ENCODE results near the gene NR2C2. TPM values are rescaled to one million over a fixed set of nuclear protein-coding genes. Genes with fewer than 3 reads are reported as not detected.

Gene NR2C2
- total RNA-seq, 6 experiments from 2014 or later: 10.8 to 18.6 (median 12.2) TPM

GRCh38 chr3:15086263-15086662, 138.9 kb downstream of the NR2C2 start:
- Histone ChIP-seq H3K27me3 (no peaks in the 10 kb centered on the region), H3K4me1 (no peaks in the 10 kb centered on the region), H3K36me3 (peaks cover 0 to 56% (median 19%) of the 10 kb centered on the region in 4 donors), H3K27ac (no peak overlapping the region), H3K4me3 (no peak overlapping the region), H3K9me3 (no peaks in the 10 kb centered on the region)
- WGBS (ENCODE audit: insufficient coverage, low coverage, low lambda C conversion rate, missing lambda C conversion rate): 100% methylated on average over 2 of the region's 2 CpGs
- TF ChIP-seq POLR2A (IDR thresholded peaks at IDR 0.05): no peak
- no peak for TF ChIP-seq CTCF (IDR thresholded peaks at IDR 0.05)
- intact Hi-C loops (cut with DNase I): no loop called here
- ATAC-seq (no peak), DNase-seq (no peak)

GRCh38 chr3:15086699-15087098, 139.3 kb downstream of the NR2C2 start:
- ATAC-seq (no peak), DNase-seq (no peak)
- no peaks in the 10 kb centered on the region for H3K9me3 ChIP-seq
- H3K36me3 ChIP-seq: peaks cover 0 to 55% (median 17%) of the 10 kb centered on the region in 4 donors
- intact Hi-C loops (cut with DNase I): no loop called here
- 89% methylated on average over 2 of the region's 2 CpGs for WGBS (ENCODE audit: insufficient coverage, low coverage, low lambda C conversion rate, missing lambda C conversion rate)
- H3K27ac ChIP-seq: no peak overlapping the region
- TF ChIP-seq POLR2A (IDR thresholded peaks at IDR 0.05) (no peak), CTCF (IDR thresholded peaks at IDR 0.05) (no peak)
- no peaks in the 10 kb centered on the region for H3K27me3 ChIP-seq
- no peak overlapping the region for H3K4me3 ChIP-seq
- no peaks in the 10 kb centered on the region for H3K4me1 ChIP-seq

GRCh38 chr3:15089201-15089600, 141.8 kb downstream of the NR2C2 start:
- no peaks in the 10 kb centered on the region for H3K9me3 ChIP-seq
- no peak overlapping the region for H3K27ac ChIP-seq
- H3K27me3 ChIP-seq: no peaks in the 10 kb centered on the region
- H3K4me1 ChIP-seq: no peaks in the 10 kb centered on the region
- intact Hi-C loops (cut with DNase I): no loop called here
- H3K36me3 ChIP-seq: peaks cover 0 to 45% (median 7%) of the 10 kb centered on the region in 4 donors
- H3K4me3 ChIP-seq: no peak overlapping the region
- 100% methylated on average over 1 of the region's 1 CpG for WGBS (ENCODE audit: insufficient coverage, low coverage, low lambda C conversion rate, missing lambda C conversion rate)
- TF ChIP-seq POLR2A (IDR thresholded peaks at IDR 0.05) (no peak), CTCF (IDR thresholded peaks at IDR 0.05) (no peak)
- ATAC-seq (no peak), DNase-seq (no peak)

- H3K36me3 ChIP-seq: peaks cover 0 to 47% (median 8%) of the 10 kb centered on the region in 4 donors
- no peak for TF ChIP-seq POLR2A (IDR thresholded peaks at IDR 0.05)
- no peak for TF ChIP-seq CTCF (IDR thresholded peaks at IDR 0.05)
- no peaks in the 10 kb centered on the region for H3K9me3 ChIP-seq
- no peaks in the 10 kb centered on the region for H3K27me3 ChIP-seq
- intact Hi-C loops (cut with DNase I): no loop called here
- 86% methylated on average over 4 of the region's 5 CpGs for WGBS (ENCODE audit: insufficient coverage, low coverage, low lambda C conversion rate, missing lambda C conversion rate)
- DNase-seq (no peak), ATAC-seq (no peak)
- H3K4me3 ChIP-seq: no peak overlapping the region
- no peaks in the 10 kb centered on the region for H3K4me1 ChIP-seq
- H3K27ac ChIP-seq: no peak overlapping the region
Measured at GRCh38 chr3:15091575-15091974, 144.2 kb downstream of the NR2C2 start.

- WGBS (ENCODE audit: insufficient coverage, low coverage, low lambda C conversion rate, missing lambda C conversion rate): 94% methylated on average over 1 of the region's 1 CpG
- H3K36me3 ChIP-seq: peaks cover 0 to 49% (median 8%) of the 10 kb centered on the region in 4 donors
- H3K9me3 ChIP-seq: no peaks in the 10 kb centered on the region
- no peak overlapping the region for H3K4me3 ChIP-seq
- intact Hi-C loops (cut with DNase I): no loop called here
- no peak for DNase-seq
- no peaks in the 10 kb centered on the region for H3K27me3 ChIP-seq
- H3K4me1 ChIP-seq: peaks cover 0 to 3% (median 0%) of the 10 kb centered on the region in 4 donors
- no peak for ATAC-seq
- H3K27ac ChIP-seq: no peak overlapping the region
- no peak for TF ChIP-seq CTCF (IDR thresholded peaks at IDR 0.05)
- TF ChIP-seq POLR2A (IDR thresholded peaks at IDR 0.05): no peak
Measured at GRCh38 chr3:15092686-15093085, 145.3 kb downstream of the NR2C2 start.
